ENCODE measurements around the gene LDAH. TPM values are rescaled to one million over a fixed set of nuclear protein-coding genes. Genes with fewer than 3 reads are reported as not detected.

LDAH gene
- total and polyA plus RNA-seq, 2 experiments from 2014 or later = 12.1 to 37.5 TPM

DNA sequence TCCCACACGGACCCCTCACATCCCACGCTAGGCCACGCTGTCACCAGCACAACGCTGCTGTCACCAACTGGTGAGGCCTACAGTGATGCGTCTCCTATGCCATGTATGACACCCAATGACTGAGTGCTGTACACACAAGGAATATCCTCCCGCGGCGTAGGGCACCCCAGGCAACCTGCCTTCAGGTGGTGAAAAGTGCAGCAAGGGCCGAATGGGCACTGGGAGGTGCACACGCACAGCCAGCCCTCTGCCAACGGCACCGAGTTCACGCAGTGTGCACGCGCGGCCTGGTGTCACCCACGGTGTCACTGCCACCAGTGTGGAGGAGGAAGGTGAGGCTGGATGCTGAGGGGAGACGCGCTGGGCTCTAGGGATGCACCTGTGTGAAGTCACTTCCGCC lies 176.5 kb downstream of the LDAH start:
- Histone ChIP-seq H3K79me2 (replicated peaks; ENCODE audit: insufficient read depth) (no peaks in the 10 kb centered on the region), H3K27me3 (ENCODE audit: insufficient read depth) (peaks cover 10% of the 10 kb centered on the region; the same call in 1 of the 2 replicates), H3K4me2 (no peak overlapping the region), H3K4me3 (no peak overlapping the region), H3K9me2 (ENCODE audit: insufficient read depth) (no peaks in the 10 kb centered on the region), H3K36me3 (ENCODE audit: insufficient read depth) (no peaks in the 10 kb centered on the region), H4K20me1 (replicated peaks; ENCODE audit: insufficient read depth) (no peaks in the 10 kb centered on the region), H3K27ac (ENCODE audit: low read depth) (no peak overlapping the region), H3K4me1 (ENCODE audit: insufficient read depth) (peaks cover 10% of the 10 kb centered on the region), H3F3A (replicated peaks; ENCODE audit: low read depth) (no peaks in the 10 kb centered on the region), H2AFZ (no peak overlapping the region)
- Mint-ChIP-seq H3K4me3 (no peak overlapping the region), H3K9me3 (no peaks in the 10 kb centered on the region; the same call in 2 of the 3 replicates), H3K4me1 (peaks cover 20% of the 10 kb centered on the region), H3K36me3 (ENCODE audit: low read depth) (no peaks in the 10 kb centered on the region; the same call in 1 of the 3 replicates), H3K27ac (no peak overlapping the region), H3K27me3 (ENCODE audit: insufficient read depth, low read depth, poor library complexity) (peaks cover 18% of the 10 kb centered on the region)
- ATAC-seq = no peak
- DNase-seq (ENCODE audit: low spot score) = no peak
- TF ChIP-seq, protein P1, sequence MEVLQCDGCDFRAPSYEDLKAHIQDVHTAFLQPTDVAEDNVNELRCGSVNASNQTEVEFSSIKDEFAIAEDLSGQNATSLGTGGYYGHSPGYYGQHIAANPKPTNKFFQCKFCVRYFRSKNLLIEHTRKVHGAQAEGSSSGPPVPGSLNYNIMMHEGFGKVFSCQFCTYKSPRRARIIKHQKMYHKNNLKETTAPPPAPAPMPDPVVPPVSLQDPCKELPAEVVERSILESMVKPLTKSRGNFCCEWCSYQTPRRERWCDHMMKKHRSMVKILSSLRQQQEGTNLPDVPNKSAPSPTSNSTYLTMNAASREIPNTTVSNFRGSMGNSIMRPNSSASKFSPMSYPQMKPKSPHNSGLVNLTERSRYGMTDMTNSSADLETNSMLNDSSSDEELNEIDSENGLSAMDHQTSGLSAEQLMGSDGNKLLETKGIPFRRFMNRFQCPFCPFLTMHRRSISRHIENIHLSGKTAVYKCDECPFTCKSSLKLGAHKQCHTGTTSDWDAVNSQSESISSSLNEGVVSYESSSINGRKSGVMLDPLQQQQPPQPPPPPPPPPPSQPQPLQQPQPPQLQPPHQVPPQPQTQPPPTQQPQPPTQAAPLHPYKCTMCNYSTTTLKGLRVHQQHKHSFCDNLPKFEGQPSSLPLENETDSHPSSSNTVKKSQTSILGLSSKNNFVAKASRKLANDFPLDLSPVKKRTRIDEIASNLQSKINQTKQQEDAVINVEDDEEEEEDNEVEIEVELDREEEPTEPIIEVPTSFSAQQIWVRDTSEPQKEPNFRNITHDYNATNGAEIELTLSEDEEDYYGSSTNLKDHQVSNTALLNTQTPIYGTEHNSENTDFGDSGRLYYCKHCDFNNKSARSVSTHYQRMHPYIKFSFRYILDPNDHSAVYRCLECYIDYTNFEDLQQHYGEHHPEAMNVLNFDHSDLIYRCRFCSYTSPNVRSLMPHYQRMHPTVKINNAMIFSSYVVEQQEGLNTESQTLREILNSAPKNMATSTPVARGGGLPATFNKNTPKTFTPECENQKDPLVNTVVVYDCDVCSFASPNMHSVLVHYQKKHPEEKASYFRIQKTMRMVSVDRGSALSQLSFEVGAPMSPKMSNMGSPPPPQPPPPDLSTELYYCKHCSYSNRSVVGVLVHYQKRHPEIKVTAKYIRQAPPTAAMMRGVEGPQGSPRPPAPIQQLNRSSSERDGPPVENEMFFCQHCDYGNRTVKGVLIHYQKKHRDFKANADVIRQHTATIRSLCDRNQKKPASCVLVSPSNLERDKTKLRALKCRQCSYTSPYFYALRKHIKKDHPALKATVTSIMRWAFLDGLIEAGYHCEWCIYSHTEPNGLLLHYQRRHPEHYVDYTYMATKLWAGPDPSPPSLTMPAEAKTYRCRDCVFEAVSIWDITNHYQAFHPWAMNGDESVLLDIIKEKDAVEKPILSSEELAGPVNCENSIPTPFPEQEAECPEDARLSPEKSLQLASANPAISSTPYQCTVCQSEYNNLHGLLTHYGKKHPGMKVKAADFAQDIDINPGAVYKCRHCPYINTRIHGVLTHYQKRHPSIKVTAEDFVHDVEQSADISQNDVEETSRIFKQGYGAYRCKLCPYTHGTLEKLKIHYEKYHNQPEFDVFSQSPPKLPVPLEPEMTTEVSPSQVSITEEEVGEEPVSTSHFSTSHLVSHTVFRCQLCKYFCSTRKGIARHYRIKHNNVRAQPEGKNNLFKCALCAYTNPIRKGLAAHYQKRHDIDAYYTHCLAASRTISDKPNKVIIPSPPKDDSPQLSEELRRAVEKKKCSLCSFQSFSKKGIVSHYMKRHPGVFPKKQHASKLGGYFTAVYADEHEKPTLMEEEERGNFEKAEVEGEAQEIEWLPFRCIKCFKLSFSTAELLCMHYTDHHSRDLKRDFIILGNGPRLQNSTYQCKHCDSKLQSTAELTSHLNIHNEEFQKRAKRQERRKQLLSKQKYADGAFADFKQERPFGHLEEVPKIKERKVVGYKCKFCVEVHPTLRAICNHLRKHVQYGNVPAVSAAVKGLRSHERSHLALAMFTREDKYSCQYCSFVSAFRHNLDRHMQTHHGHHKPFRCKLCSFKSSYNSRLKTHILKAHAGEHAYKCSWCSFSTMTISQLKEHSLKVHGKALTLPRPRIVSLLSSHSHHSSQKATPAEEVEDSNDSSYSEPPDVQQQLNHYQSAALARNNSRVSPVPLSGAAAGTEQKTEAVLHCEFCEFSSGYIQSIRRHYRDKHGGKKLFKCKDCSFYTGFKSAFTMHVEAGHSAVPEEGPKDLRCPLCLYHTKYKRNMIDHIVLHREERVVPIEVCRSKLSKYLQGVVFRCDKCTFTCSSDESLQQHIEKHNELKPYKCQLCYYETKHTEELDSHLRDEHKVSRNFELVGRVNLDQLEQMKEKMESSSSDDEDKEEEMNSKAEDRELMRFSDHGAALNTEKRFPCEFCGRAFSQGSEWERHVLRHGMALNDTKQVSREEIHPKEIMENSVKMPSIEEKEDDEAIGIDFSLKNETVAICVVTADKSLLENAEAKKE (CRISPR knock-in tag; IDR thresholded peaks at IDR 0.05) = no peak

DNA sequence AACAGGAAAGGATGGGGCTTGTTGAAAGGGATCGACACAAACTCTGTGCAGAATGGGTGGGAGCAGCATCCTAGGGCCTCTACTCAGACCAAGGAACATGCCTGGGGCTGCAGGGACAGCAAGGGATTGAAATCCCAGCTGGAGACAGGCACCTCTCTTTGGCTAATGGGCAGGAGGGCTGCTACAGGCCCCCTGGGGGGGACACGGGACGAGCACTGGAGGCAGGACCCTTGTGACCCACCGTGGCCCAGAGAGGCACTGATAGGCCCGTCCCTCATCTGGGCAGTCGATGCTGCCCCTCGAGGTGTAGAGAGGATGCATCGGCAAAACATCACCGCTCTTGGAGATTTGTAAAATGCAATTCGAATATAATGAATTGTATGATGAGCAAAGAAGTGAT lies 177.1 kb downstream of the LDAH start:
- ATAC-seq (no peak), DNase-seq (ENCODE audit: low spot score) (no peak)
- no peaks in the 10 kb centered on the region; the same call in 1 of the 3 replicates for H3K36me3 Mint-ChIP-seq (ENCODE audit: low read depth)
- no peaks in the 10 kb centered on the region for H3K9me2 ChIP-seq (ENCODE audit: insufficient read depth)
- no peaks in the 10 kb centered on the region for H3F3A ChIP-seq (replicated peaks; ENCODE audit: low read depth)
- H3K4me2 ChIP-seq = no peak overlapping the region
- H3K27me3 Mint-ChIP-seq (ENCODE audit: insufficient read depth, low read depth, poor library complexity) = peaks cover 15% of the 10 kb centered on the region
- no peak overlapping the region for H3K4me3 Mint-ChIP-seq
- peaks cover 8% of the 10 kb centered on the region for H3K4me1 ChIP-seq (ENCODE audit: insufficient read depth)
- no peaks in the 10 kb centered on the region for H3K36me3 ChIP-seq (ENCODE audit: insufficient read depth)
- H3K79me2 ChIP-seq (replicated peaks; ENCODE audit: insufficient read depth) = no peaks in the 10 kb centered on the region
- H3K27me3 ChIP-seq (ENCODE audit: insufficient read depth) = peaks cover 10% of the 10 kb centered on the region; the same call in 1 of the 2 replicates
- no peak overlapping the region for H2AFZ ChIP-seq
- no peak overlapping the region for H3K4me3 ChIP-seq
- no peaks in the 10 kb centered on the region; the same call in 2 of the 3 replicates for H3K9me3 Mint-ChIP-seq
- H3K27ac Mint-ChIP-seq = no peak overlapping the region
- peaks cover 20% of the 10 kb centered on the region for H3K4me1 Mint-ChIP-seq
- H4K20me1 ChIP-seq (replicated peaks; ENCODE audit: insufficient read depth) = no peaks in the 10 kb centered on the region
- no peak overlapping the region for H3K27ac ChIP-seq (ENCODE audit: low read depth)
- TF ChIP-seq, protein P2, sequence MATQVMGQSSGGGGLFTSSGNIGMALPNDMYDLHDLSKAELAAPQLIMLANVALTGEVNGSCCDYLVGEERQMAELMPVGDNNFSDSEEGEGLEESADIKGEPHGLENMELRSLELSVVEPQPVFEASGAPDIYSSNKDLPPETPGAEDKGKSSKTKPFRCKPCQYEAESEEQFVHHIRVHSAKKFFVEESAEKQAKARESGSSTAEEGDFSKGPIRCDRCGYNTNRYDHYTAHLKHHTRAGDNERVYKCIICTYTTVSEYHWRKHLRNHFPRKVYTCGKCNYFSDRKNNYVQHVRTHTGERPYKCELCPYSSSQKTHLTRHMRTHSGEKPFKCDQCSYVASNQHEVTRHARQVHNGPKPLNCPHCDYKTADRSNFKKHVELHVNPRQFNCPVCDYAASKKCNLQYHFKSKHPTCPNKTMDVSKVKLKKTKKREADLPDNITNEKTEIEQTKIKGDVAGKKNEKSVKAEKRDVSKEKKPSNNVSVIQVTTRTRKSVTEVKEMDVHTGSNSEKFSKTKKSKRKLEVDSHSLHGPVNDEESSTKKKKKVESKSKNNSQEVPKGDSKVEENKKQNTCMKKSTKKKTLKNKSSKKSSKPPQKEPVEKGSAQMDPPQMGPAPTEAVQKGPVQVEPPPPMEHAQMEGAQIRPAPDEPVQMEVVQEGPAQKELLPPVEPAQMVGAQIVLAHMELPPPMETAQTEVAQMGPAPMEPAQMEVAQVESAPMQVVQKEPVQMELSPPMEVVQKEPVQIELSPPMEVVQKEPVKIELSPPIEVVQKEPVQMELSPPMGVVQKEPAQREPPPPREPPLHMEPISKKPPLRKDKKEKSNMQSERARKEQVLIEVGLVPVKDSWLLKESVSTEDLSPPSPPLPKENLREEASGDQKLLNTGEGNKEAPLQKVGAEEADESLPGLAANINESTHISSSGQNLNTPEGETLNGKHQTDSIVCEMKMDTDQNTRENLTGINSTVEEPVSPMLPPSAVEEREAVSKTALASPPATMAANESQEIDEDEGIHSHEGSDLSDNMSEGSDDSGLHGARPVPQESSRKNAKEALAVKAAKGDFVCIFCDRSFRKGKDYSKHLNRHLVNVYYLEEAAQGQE (IDR thresholded peaks at IDR 0.05; ENCODE audit: unreplicated experiment) = no peak
- TF ChIP-seq STAT1 (IDR thresholded peaks at IDR 0.05; ENCODE audit: unreplicated experiment) (no peak), ZNF331 (CRISPR knock-in tag; IDR thresholded peaks at IDR 0.05; ENCODE audit: low read depth) (no peak), CREB1 (CRISPR knock-in tag; IDR thresholded peaks at IDR 0.05; ENCODE audit: low read depth) (no peak), EZH2phosphoT487 (IDR thresholded peaks at IDR 0.05; ENCODE audit: unreplicated experiment) (no peak), ZNF114 (CRISPR knock-in tag; IDR thresholded peaks at IDR 0.05) (no peak), JUNB (IDR thresholded peaks at IDR 0.05; ENCODE audit: unreplicated experiment) (no peak), EZH2 (IDR thresholded peaks at IDR 0.05; ENCODE audit: low read depth, unreplicated experiment) (no peak)
- TF ChIP-seq, protein P3, sequence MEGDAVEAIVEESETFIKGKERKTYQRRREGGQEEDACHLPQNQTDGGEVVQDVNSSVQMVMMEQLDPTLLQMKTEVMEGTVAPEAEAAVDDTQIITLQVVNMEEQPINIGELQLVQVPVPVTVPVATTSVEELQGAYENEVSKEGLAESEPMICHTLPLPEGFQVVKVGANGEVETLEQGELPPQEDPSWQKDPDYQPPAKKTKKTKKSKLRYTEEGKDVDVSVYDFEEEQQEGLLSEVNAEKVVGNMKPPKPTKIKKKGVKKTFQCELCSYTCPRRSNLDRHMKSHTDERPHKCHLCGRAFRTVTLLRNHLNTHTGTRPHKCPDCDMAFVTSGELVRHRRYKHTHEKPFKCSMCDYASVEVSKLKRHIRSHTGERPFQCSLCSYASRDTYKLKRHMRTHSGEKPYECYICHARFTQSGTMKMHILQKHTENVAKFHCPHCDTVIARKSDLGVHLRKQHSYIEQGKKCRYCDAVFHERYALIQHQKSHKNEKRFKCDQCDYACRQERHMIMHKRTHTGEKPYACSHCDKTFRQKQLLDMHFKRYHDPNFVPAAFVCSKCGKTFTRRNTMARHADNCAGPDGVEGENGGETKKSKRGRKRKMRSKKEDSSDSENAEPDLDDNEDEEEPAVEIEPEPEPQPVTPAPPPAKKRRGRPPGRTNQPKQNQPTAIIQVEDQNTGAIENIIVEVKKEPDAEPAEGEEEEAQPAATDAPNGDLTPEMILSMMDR (conservative IDR thresholded peaks at IDR 0.05; ENCODE audit: low read depth in 2 of 2) = no peak

Measured in GM23338 (cell line).